C4-2B (cell line): ENCODE results near the gene DYRK1B.
"Not testable (repeated sequence)": the region's sequence is repeated elsewhere in the genome, so short reads cannot be mapped to it uniquely, and the experiment has no call there.

Experiments used
- CTCF ChIP-seq: fragments of 450-650 bp; conservative IDR thresholded peaks from 2 replicates; pipeline ENCODE4 v1.5.1; 2017; ENCODE audit warnings: mild to moderate bottlenecking
- ZFX ChIP-seq: fragments of 450-650 bp; IDR thresholded peaks from 2 replicates; pipeline ENCODE4 v1.6.1; 2017

- not testable (repeated sequence) for TF ChIP-seq CTCF, ZFX
These were observed 25.3 kb downstream of the DYRK1B start for GRCh38 chr19:39808688-39809087.
